SK-N-MC (cell line): ENCODE measurements around the gene MACROD2.

Experiments
- DNase-seq: peaks from one replicate; pipeline ENCODE4 v3.0.0-alpha.2; 2011; ENCODE audit warnings: low read depth, low spot score
- H3K27ac ChIP-seq: fragments of 200-600 bp; sonication (generic); 2 replicates; pipeline ENCODE4 v1.5.1; 2016; ENCODE audit warnings: mixed run types
- H3K36me3 ChIP-seq: fragments of 200-600 bp; sonication (generic); 2 replicates; pipeline ENCODE4 v1.6.1; 2017; ENCODE audit warnings: antibody characterized with exemption, low read length, mixed read lengths; ENCODE audit not compliant: insufficient read depth
- H3K4me3 ChIP-seq: fragments of 200-600 bp; sonication (generic); 2 replicates; pipeline ENCODE4 v1.5.1; 2016
- H3K9ac ChIP-seq: fragments of 200-600 bp; sonication (generic); 2 replicates; pipeline ENCODE4 v1.8.0; 2017; ENCODE audit warnings: mixed run types, mixed read lengths; ENCODE audit not compliant: insufficient read length
- H3K9me3 ChIP-seq: fragments of 200-600 bp; sonication (generic); 2 replicates; pipeline ENCODE4 v1.6.1; 2017; ENCODE audit warnings: low read depth, mild to moderate bottlenecking, antibody characterized with exemption, low read length, moderate library complexity, mixed read lengths
- EZH2 ChIP-seq: fragments of 200-600 bp; sonication (generic); IDR thresholded peaks from one replicate; pipeline ENCODE4 v1.6.1; 2017; ENCODE audit warnings: antibody characterized with exemption
- FOXP2 ChIP-seq: optimal IDR thresholded peaks from 2 replicates; pipeline ENCODE3; 2011; ENCODE audit warnings: mild to moderate bottlenecking, moderate library complexity; ENCODE audit not compliant: insufficient read depth; ENCODE audit errors: extremely low read length, control extremely low read depth
- POLR2AphosphoS5 ChIP-seq: IDR thresholded peaks from 2 replicates; pipeline ENCODE4 v1.6.1; 2012; ENCODE audit warnings: mild to moderate bottlenecking, low read depth, low read length, borderline replicate concordance

MACROD2 gene

GRCh38 chr20:15656124-15656523 is 1660.8 kb downstream of the MACROD2 start:
- H3K27ac ChIP-seq: peak overlapping the region; percentile 77
- TF ChIP-seq EZH2: no peak
- no peak for TF ChIP-seq POLR2AphosphoS5
- no peak for TF ChIP-seq FOXP2
- no peak for DNase-seq
- H3K9me3 ChIP-seq: no peaks in the 10 kb centered on the region
- H3K4me3 ChIP-seq: peak overlapping the region; percentile 55
- H3K36me3 ChIP-seq: no peaks in the 10 kb centered on the region
- H3K9ac ChIP-seq: peak overlapping the region; percentile 8

GRCh38 chr20:15658295-15658694 is 1663.0 kb downstream of the MACROD2 start:
- Histone ChIP-seq H3K9ac (no peak overlapping the region), H3K27ac (no peak overlapping the region), H3K9me3 (no peaks in the 10 kb centered on the region), H3K36me3 (no peaks in the 10 kb centered on the region), H3K4me3 (no peak overlapping the region)
- no peak for DNase-seq
- no peak for TF ChIP-seq FOXP2
- no peak for TF ChIP-seq POLR2AphosphoS5
- no peak for TF ChIP-seq EZH2

- H3K4me3 ChIP-seq: no peak overlapping the region
- H3K27ac ChIP-seq: no peak overlapping the region
- H3K36me3 ChIP-seq: no peaks in the 10 kb centered on the region
- H3K9ac ChIP-seq: no peak overlapping the region
- H3K9me3 ChIP-seq: peaks cover 5% of the 10 kb centered on the region; the same call in 1 of the 2 replicates
- no peak for TF ChIP-seq FOXP2
- no peak for TF ChIP-seq EZH2
- no peak for TF ChIP-seq POLR2AphosphoS5
- DNase-seq: no peak
Measured at GRCh38 chr20:15673206-15673605, 1677.9 kb downstream of the MACROD2 start.

GRCh38 chr20:15674253-15675060 is 1679.1 kb downstream of the MACROD2 start:
- DNase-seq: peak; percentile 88
- peaks cover 5% of the 10 kb centered on the region; the same call in 1 of the 2 replicates for H3K9me3 ChIP-seq
- TF ChIP-seq FOXP2 (no peak), POLR2AphosphoS5 (peak; percentile 41; the same call in 1 of the 2 replicates), EZH2 (no peak)
- H3K27ac ChIP-seq: no peak overlapping the region
- H3K9ac ChIP-seq: no peak overlapping the region
- H3K36me3 ChIP-seq: no peaks in the 10 kb centered on the region
- peak overlapping the region; percentile 33; the same call in 1 of the 2 replicates for H3K4me3 ChIP-seq

GRCh38 chr20:15675061-15675514 is 1679.8 kb downstream of the MACROD2 start:
- DNase-seq: no peak
- no peak for TF ChIP-seq POLR2AphosphoS5
- H3K4me3 ChIP-seq: peak overlapping the region; percentile 33; the same call in 1 of the 2 replicates
- no peak overlapping the region for H3K9ac ChIP-seq
- H3K36me3 ChIP-seq: no peaks in the 10 kb centered on the region
- H3K27ac ChIP-seq: no peak overlapping the region; the same call in 1 of the 2 replicates
- peaks cover 5% of the 10 kb centered on the region; the same call in 1 of the 2 replicates for H3K9me3 ChIP-seq

- DNase-seq: no peak
- Histone ChIP-seq H3K27ac (no peak overlapping the region), H3K9ac (no peak overlapping the region), H3K36me3 (no peaks in the 10 kb centered on the region), H3K9me3 (peaks cover 5% of the 10 kb centered on the region; the same call in 1 of the 2 replicates), H3K4me3 (peak overlapping the region; percentile 19)
- no peak for TF ChIP-seq FOXP2
Measured at GRCh38 chr20:15675813-15676484, 1680.6 kb downstream of the MACROD2 start.

- Histone ChIP-seq H3K9ac (no peak overlapping the region), H3K9me3 (peaks cover 5% of the 10 kb centered on the region; the same call in 1 of the 2 replicates), H3K36me3 (no peaks in the 10 kb centered on the region), H3K27ac (no peak overlapping the region), H3K4me3 (peak overlapping the region; percentile 19; the same call in 1 of the 2 replicates)
- no peak for DNase-seq
- TF ChIP-seq POLR2AphosphoS5: no peak
- TF ChIP-seq FOXP2: no peak
- TF ChIP-seq EZH2: no peak
Measured at GRCh38 chr20:15676815-15677214, 1681.5 kb downstream of the MACROD2 start.

- TF ChIP-seq EZH2: no peak
- no peak for TF ChIP-seq FOXP2
- no peak for TF ChIP-seq POLR2AphosphoS5
- Histone ChIP-seq H3K9me3 (no peaks in the 10 kb centered on the region; the same call in 1 of the 2 replicates), H3K4me3 (no peak overlapping the region), H3K9ac (no peak overlapping the region), H3K36me3 (no peaks in the 10 kb centered on the region), H3K27ac (no peak overlapping the region)
- DNase-seq: no peak
Measured at GRCh38 chr20:15682690-15683089, 1687.4 kb downstream of the MACROD2 start.

- Histone ChIP-seq H3K9ac (no peak overlapping the region), H3K36me3 (no peaks in the 10 kb centered on the region), H3K9me3 (no peaks in the 10 kb centered on the region), H3K4me3 (no peak overlapping the region), H3K27ac (no peak overlapping the region)
- no peak for DNase-seq
- TF ChIP-seq POLR2AphosphoS5 (no peak), FOXP2 (no peak), EZH2 (no peak)
Measured at GRCh38 chr20:15692570-15692969, 1697.3 kb downstream of the MACROD2 start.
